Osteoblast (primary cell): Measurements from ENCODE around the gene TMEM167A. TPM values are rescaled to one million over a fixed set of nuclear protein-coding genes. Genes with fewer than 3 reads are reported as not detected.

ENCODE experiments used
- DNase-seq: peaks from one replicate; pipeline ENCODE4 v3.0.0; 2011; ENCODE audit warnings: low spot score, mixed read lengths; ENCODE audit not compliant: insufficient read length; ENCODE audit errors: missing footprints
- H2AFZ ChIP-seq: 2 replicates; pipeline ENCODE4 v1.6.0; 2011; ENCODE audit warnings: mild to moderate bottlenecking, low read length
- H3K27ac ChIP-seq: 2 replicates; pipeline ENCODE4 v1.5.1; 2011; ENCODE audit warnings: mild to moderate bottlenecking, low read depth, low read length, moderate library complexity
- H3K27me3 ChIP-seq: 2 replicates; pipeline ENCODE4 v1.6.0; 2012; ENCODE audit warnings: mild to moderate bottlenecking, control low read depth, inconsistent platforms, low read length, moderate library complexity; ENCODE audit not compliant: insufficient read depth
- H3K36me3 ChIP-seq: 2 replicates; pipeline ENCODE4 v1.5.1; 2011; ENCODE audit warnings: mild to moderate bottlenecking, low read length, control low read depth, moderate library complexity; ENCODE audit not compliant: insufficient read depth
- H3K4me1 ChIP-seq: 2 replicates; pipeline ENCODE4 v1.5.1; 2011; ENCODE audit warnings: mild to moderate bottlenecking, low read length, control low read depth, moderate library complexity; ENCODE audit not compliant: insufficient read depth
- H3K4me2 ChIP-seq: 2 replicates; pipeline ENCODE4 v1.6.0; 2011; ENCODE audit warnings: mild to moderate bottlenecking, low read length; ENCODE audit not compliant: insufficient read depth
- H3K4me3 ChIP-seq: fragments of 200-600 bp; sonication (generic); 3 replicates; pipeline ENCODE4 v1.5.1; 2012; ENCODE audit warnings: mild to moderate bottlenecking, low read length, inconsistent platforms; ENCODE audit not compliant: insufficient read depth
- H3K79me2 ChIP-seq: 2 replicates; pipeline ENCODE4 v1.6.0; 2012; ENCODE audit warnings: mild to moderate bottlenecking, low read length, control low read depth, inconsistent platforms; ENCODE audit not compliant: insufficient read depth
- H3K9me3 ChIP-seq: 2 replicates; pipeline ENCODE4 v1.5.1; 2011; ENCODE audit warnings: low read depth, low read length, control low read depth
- H4K20me1 ChIP-seq: 2 replicates; pipeline ENCODE4 v1.6.0; 2012; ENCODE audit warnings: mild to moderate bottlenecking, low read length, control low read depth; ENCODE audit not compliant: insufficient read depth
- total RNA-seq: library from RNA; depleted of rRNA; stranded (reverse); fragments of >200 nt; gene quantifications from 2 replicates; pipeline ENCODE4 v1.2.3, GENCODE V29; 2012
- TF ChIP-seq, protein P1 (sequence below): IDR thresholded peaks from 2 replicates; pipeline ENCODE4 v1.5.1; 2011; ENCODE audit warnings: mild to moderate bottlenecking, low read depth, low read length, moderate library complexity; ENCODE audit errors: extremely low read depth

The TMEM167A gene
- total RNA-seq, 1 donor: 54.6 TPM

DNA sequence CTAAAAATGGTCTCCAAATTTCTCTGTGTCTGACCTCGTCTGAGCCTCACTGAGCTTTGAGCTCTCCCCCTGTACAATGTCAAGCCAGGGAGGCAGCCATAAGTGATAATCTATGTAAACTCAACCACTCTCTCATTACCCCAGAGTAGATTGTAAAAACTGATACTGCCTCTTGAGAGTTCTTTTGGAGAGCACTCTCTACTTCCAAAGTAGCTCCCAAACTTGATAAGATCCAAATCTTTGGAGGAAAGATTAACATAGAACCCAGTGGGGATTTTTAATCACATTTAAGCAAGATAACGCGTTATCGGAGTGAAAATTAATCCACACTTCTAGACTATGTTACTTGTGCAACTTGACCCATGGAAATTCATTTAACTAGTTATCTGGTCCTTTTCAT is 54.9 kb downstream of the TMEM167A start:
- no peak overlapping the region for H2AFZ ChIP-seq
- H3K4me1 ChIP-seq: no peaks in the 10 kb centered on the region
- no peaks in the 10 kb centered on the region for H3K36me3 ChIP-seq
- no peak overlapping the region for H3K27ac ChIP-seq
- no peak overlapping the region for H3K4me3 ChIP-seq
- H3K9me3 ChIP-seq: no peaks in the 10 kb centered on the region
- H4K20me1 ChIP-seq: no peaks in the 10 kb centered on the region
- H3K27me3 ChIP-seq: no peaks in the 10 kb centered on the region
- H3K79me2 ChIP-seq: no peaks in the 10 kb centered on the region
- no peak overlapping the region for H3K4me2 ChIP-seq
- TF ChIP-seq, protein P1, sequence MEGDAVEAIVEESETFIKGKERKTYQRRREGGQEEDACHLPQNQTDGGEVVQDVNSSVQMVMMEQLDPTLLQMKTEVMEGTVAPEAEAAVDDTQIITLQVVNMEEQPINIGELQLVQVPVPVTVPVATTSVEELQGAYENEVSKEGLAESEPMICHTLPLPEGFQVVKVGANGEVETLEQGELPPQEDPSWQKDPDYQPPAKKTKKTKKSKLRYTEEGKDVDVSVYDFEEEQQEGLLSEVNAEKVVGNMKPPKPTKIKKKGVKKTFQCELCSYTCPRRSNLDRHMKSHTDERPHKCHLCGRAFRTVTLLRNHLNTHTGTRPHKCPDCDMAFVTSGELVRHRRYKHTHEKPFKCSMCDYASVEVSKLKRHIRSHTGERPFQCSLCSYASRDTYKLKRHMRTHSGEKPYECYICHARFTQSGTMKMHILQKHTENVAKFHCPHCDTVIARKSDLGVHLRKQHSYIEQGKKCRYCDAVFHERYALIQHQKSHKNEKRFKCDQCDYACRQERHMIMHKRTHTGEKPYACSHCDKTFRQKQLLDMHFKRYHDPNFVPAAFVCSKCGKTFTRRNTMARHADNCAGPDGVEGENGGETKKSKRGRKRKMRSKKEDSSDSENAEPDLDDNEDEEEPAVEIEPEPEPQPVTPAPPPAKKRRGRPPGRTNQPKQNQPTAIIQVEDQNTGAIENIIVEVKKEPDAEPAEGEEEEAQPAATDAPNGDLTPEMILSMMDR: no peak
- no peak for DNase-seq

DNA sequence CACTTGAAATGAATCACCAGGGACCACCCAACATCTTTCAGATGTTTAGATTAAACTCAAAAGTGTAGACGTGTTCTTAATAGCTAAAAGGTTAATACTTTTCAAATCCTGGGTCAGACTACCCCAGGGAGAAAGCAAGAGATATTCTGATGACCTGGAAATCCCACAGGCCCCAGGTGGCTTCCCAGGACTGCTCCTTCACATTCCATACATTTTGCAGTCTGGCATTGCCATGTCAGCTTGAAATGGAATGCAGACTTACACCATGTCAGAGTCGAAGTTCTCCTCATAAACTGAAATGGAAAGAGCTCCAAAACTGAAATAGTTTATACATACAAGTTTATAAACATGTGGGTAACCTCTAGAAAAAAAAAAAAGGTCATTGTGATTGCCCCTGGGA is 61.5 kb downstream of the TMEM167A start:
- no peak overlapping the region for H3K27ac ChIP-seq
- no peaks in the 10 kb centered on the region for H3K36me3 ChIP-seq
- DNase-seq: no peak
- H3K27me3 ChIP-seq: no peaks in the 10 kb centered on the region
- H3K79me2 ChIP-seq: no peaks in the 10 kb centered on the region
- no peaks in the 10 kb centered on the region for H3K9me3 ChIP-seq
- H3K4me2 ChIP-seq: no peak overlapping the region
- H2AFZ ChIP-seq: no peak overlapping the region
- no peak overlapping the region for H3K4me3 ChIP-seq
- TF ChIP-seq, protein P1: no peak
- H3K4me1 ChIP-seq: no peaks in the 10 kb centered on the region
- no peaks in the 10 kb centered on the region for H4K20me1 ChIP-seq

DNA sequence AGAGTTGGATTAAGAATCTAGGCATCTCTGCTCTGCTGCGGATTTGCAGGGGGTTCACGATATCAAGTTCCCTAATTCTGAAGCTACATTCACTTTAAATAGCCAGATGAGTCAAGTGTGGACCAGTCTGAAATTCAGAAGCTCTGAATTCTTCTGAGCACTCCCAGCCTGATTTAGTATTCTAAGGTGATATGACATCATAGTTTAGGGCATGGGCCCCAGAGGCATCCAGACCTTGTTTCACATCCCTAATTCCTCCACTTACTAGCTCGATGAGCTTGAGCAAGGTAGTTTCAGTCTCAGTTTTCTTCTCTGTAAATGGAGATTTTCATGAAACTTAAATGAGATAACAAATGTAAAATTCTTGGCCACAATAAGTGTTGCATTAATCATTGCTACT is 65.2 kb downstream of the TMEM167A start:
- H3K27me3 ChIP-seq: no peaks in the 10 kb centered on the region
- no peak overlapping the region for H3K4me3 ChIP-seq
- H4K20me1 ChIP-seq: no peaks in the 10 kb centered on the region
- H3K4me1 ChIP-seq: no peaks in the 10 kb centered on the region
- H2AFZ ChIP-seq: no peak overlapping the region
- TF ChIP-seq, protein P1: no peak
- H3K4me2 ChIP-seq: no peak overlapping the region
- no peak overlapping the region for H3K27ac ChIP-seq
- DNase-seq: no peak
- H3K9me3 ChIP-seq: no peaks in the 10 kb centered on the region
- no peaks in the 10 kb centered on the region for H3K79me2 ChIP-seq
- no peaks in the 10 kb centered on the region for H3K36me3 ChIP-seq

DNA sequence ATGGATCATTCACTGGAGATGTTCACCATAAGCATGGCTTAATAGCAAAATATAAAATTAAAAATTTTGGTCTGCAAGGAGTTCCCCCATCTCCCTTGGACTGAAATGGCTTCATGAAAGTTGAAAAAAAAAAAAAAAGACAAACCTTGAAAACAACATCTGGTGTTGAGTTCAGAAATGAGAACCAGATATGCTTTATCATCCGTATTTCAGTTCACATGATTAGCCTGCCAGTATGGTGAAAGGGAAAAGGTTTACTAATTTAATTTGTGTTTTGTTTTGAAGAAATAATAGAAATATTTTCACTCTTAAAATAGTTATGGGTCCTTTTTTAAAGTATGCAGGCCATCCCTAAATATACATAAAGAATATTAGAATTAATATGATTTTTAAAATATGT is 67.8 kb downstream of the TMEM167A start:
- H3K79me2 ChIP-seq: no peaks in the 10 kb centered on the region
- no peaks in the 10 kb centered on the region for H3K9me3 ChIP-seq
- no peaks in the 10 kb centered on the region for H3K27me3 ChIP-seq
- no peak overlapping the region for H3K4me3 ChIP-seq
- no peaks in the 10 kb centered on the region for H3K4me1 ChIP-seq
- TF ChIP-seq, protein P1: no peak
- H3K27ac ChIP-seq: no peak overlapping the region
- no peaks in the 10 kb centered on the region for H4K20me1 ChIP-seq
- H2AFZ ChIP-seq: no peak overlapping the region
- H3K36me3 ChIP-seq: no peaks in the 10 kb centered on the region
- no peak overlapping the region for H3K4me2 ChIP-seq
- DNase-seq: no peak
